Gastrocnemius medialis (tissue), 4 donors: ENCODE results near the gene HSPA12B.

Experiments
- CTCF ChIP-seq, 5 experiments: fragments of 450-650 bp in 3 of 5; fragments of 200-600 bp in 2 of 5; sonication (generic) in 2 of 5; IDR thresholded peaks in 4 of 5; conservative IDR thresholded peaks in 1 of 5; 1 replicate in 4 of 5; 2 replicates in 1 of 5; pipeline ENCODE4 v1.5.1; 2016 to 2019; ENCODE audit warnings: antibody characterized with exemption in 5 of 5, mild to moderate bottlenecking in 3 of 5, moderate library complexity in 3 of 5
- POLR2A ChIP-seq, 2 donors: fragments of 450-650 bp; IDR thresholded peaks; one replicate each; pipeline ENCODE4 v1.6.1; 2017; ENCODE audit warnings: antibody characterized with exemption in 2 of 2, mild to moderate bottlenecking in 2 of 2, moderate library complexity in 2 of 2

GRCh38 chr20:3739054-3739925 lies 6.8 kb downstream of the HSPA12B start:
- TF ChIP-seq CTCF (IDR thresholded peaks at IDR 0.05 in 4 of 5, conservative IDR thresholded peaks at IDR 0.05 in 1 of 5) (no peak), POLR2A (IDR thresholded peaks at IDR 0.05) (no peak)
